Spleen (tissue), 13 donors: ENCODE results near the gene FOXA3. TPM values are rescaled to one million over a fixed set of nuclear protein-coding genes. Genes with fewer than 3 reads are reported as not detected.

ENCODE experiments used
- DNase-seq: peaks from one replicate; pipeline ENCODE4 v3.0.0-alpha.2; 2020
- H3K27ac ChIP-seq, 8 donors: fragments of 200-600 bp; sonication (generic) in 7 of 8; 1 replicate in 4 of 8; 2 replicates in 4 of 8; pipeline versions ENCODE4 v1.5.0 to v1.8.0; 2016 to 2021; ENCODE audit warnings: inconsistent platforms in 4 of 8, mild to moderate bottlenecking in 4 of 8, moderate library complexity in 1 of 8
- H3K27me3 ChIP-seq, 7 donors: fragments of 200-600 bp; sonication (generic) in 6 of 7; replicated peaks in 1 of 7; 1 replicate in 4 of 7; 2 replicates in 3 of 7; pipeline versions ENCODE4 v1.5.0 to v1.8.0; 2016 to 2021; ENCODE audit warnings: inconsistent platforms in 3 of 7, mild to moderate bottlenecking in 1 of 7
- H3K36me3 ChIP-seq, 6 donors: fragments of 200-600 bp; sonication (generic) in 5 of 6; 1 replicate in 4 of 6; 2 replicates in 2 of 6; pipeline versions ENCODE4 v1.5.0 to v1.8.0; 2016 to 2021; ENCODE audit warnings: inconsistent platforms in 2 of 6
- H3K4me1 ChIP-seq, 6 donors: fragments of 200-600 bp; sonication (generic) in 5 of 6; 1 replicate in 3 of 6; 2 replicates in 3 of 6; pipeline versions ENCODE4 v1.5.0 to v1.8.0; 2016 to 2021; ENCODE audit warnings: inconsistent platforms in 3 of 6
- H3K4me3 ChIP-seq, 8 donors: fragments of 200-600 bp; sonication (generic) in 7 of 8; 1 replicate in 4 of 8; 2 replicates in 4 of 8; pipeline versions ENCODE4 v1.5.0 to v1.8.0; 2016 to 2021; ENCODE audit warnings: inconsistent platforms in 4 of 8, mild to moderate bottlenecking in 4 of 8, moderate library complexity in 2 of 8
- H3K9me3 ChIP-seq, 8 donors: fragments of 200-600 bp; sonication (generic) in 7 of 8; 1 replicate in 4 of 8; 2 replicates in 4 of 8; pipeline versions ENCODE4 v1.5.0 to v1.8.0; 2016 to 2021; ENCODE audit warnings: inconsistent platforms in 4 of 8
- CTCF ChIP-seq, 11 experiments: fragments of 200-600 bp in 7 of 11; fragments of 450-650 bp in 4 of 11; sonication (generic) in 4 of 11; IDR thresholded peaks in 8 of 11; conservative IDR thresholded peaks in 3 of 11; 1 replicate in 7 of 11; 2 replicates in 4 of 11; pipeline versions ENCODE4 v1.4.0 to v1.8.0; 2016 to 2021; ENCODE audit warnings: antibody characterized with exemption in 11 of 11, inconsistent platforms in 4 of 11, mild to moderate bottlenecking in 1 of 11
- POLR2A ChIP-seq, 3 donors: fragments of 450-650 bp; IDR thresholded peaks; one replicate each; pipeline ENCODE4 v1.5.1; 2017; ENCODE audit warnings: antibody characterized with exemption in 3 of 3, mild to moderate bottlenecking in 1 of 3
- POLR2AphosphoS5 ChIP-seq, 3 donors: sonication (generic); formaldehyde crosslinking; IDR thresholded peaks; one replicate each; pipeline ENCODE4 v1.5.1; 2017; ENCODE audit warnings: antibody characterized with exemption in 3 of 3
- WGBS, 5 donors: extraction: QIAGEN DNeasy Blood & Tissue Kit in 3 of 5; methylation state at CpG; one replicate each; pipeline versions ENCODE4 v1.1.5 to v1.1.7; 2013 to 2018; 5-methylcytosine and 5-hydroxymethylcytosine counted together
- intact Hi-C: fragments of 100-400 bp; cut with DNase I; formaldehyde crosslinking; loops from one replicate; pipeline ENCODE4 v1.15.0; 2023; ENCODE audit warnings: low total_unique reads
- long read RNA-seq, 2 donors: transcript quantifications; one replicate each; lab custom pipeline, GENCODE V29; 2026
- polyA plus RNA-seq, 3 donors: library from polyadenylated mRNA; stranded (reverse); fragments of 200-250 nt; gene quantifications; one replicate each; pipeline ENCODE4 v1.2.1, GENCODE V29; 2013
- total RNA-seq, 7 donors: library from RNA; depleted of rRNA in 3 of 7; stranded (reverse); fragments of >200 nt in 3 of 7; fragmentation: NEBNext Ultra II Directional in 4 of 7; extraction: Animal tissue kit (Norgen Biotek cat#: 25700) in 4 of 7; gene quantifications; one replicate each; pipeline versions ENCODE4 v1.1.0 to v1.2.1, GENCODE V29; 2016 to 2021
- donor health status: healthy with polysubstance abuse.
- donor health status: DM: no; HTN: no; CAD: no; lungs with moderate emphysema.
- donor health status: DM: no; HTN: no; CAD: no.
- donor health status: Bipolar disorder and iron deficiency.
- donor health status: healthy.
- donor health status: DM: no; HTN: no; CAD: no.
- donor health status: DM: yes; HTN: yes; CAD: no.

Gene FOXA3
- total RNA-seq, result under 1 TPM in 1 of 7 donors, not detected in 6; 0.24 TPM
- under 1 TPM in 2 of 3 donors, not detected in 1; 0.09 to 0.16 TPM for polyA plus RNA-seq
- long read RNA-seq, donor 1, result 0 reads
- long read RNA-seq, donor 2, partial matches to known transcripts, result 0 of 1 reads
- long read RNA-seq, donor 2, other reads (novel, unspliced or antisense), result 0 of 1 reads

DNA sequence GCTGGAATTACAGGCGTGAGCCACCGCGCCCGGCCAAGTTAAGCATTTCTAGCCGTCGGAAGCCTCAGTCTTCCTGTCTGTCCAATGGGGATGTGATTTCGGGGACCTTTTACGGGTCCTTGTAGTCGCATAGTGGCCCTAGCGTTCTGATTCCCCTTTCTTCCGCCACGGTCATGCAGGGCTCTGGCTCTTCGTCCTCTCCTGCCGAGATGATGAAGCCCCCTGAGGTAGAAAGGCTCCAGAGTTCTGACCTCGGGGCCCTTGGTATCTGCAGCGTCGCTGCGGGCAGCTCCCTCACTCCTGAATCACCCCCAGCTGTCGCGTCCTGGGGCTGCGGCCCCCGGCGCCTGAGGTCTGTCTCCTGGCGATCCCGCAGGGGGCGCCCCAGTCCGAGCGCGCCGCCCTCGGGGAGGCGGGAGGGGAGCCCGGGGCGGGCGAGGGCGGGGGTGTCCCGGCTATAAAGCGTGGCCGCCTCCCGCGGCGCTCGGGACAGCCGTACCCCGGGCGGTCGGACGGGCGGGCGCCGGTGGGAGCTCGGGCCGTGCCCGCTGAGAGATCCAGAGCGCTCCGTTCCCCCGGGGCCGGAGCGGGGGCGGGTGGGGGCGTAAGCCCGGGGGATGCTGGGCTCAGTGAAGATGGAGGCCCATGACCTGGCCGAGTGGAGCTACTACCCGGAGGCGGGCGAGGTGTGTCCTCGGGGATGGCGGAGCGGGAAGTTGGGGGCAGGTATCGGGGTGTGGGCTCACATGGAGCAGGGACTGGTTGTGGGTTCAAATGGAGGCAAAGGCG, at the start of gene FOXA3:
TSS of gene FOXA3 (plus strand) at position 487 of the 789 bp plus-strand sequence. CDS start at position 618, 131 bp downstream.
- peak in 2 of 3 donors; percentile 26 to 34 for TF ChIP-seq POLR2AphosphoS5 (IDR thresholded peaks at IDR 0.05)
- TF ChIP-seq CTCF (IDR thresholded peaks at IDR 0.05 in 8 of 11, conservative IDR thresholded peaks at IDR 0.05 in 3 of 11), result peak in 10 of 11 experiments; percentile 49 to 85 (median 70)
- no peak for TF ChIP-seq POLR2A (IDR thresholded peaks at IDR 0.05)
- peaks cover 0 to 28% (median 14%) of the 10 kb centered on the region in 7 donors for H3K27me3 ChIP-seq
- no peaks in the 10 kb centered on the region for H3K9me3 ChIP-seq
- peaks cover 0 to 25% (median 10%) of the 10 kb centered on the region in 6 donors for H3K36me3 ChIP-seq
- peak; percentile 90 for DNase-seq
- peak within 1 kb of the TSS in 4 of 8 donors; percentile 93 to 96 (median 94) for H3K27ac ChIP-seq
- H3K4me3 ChIP-seq, result peak within 1 kb of the TSS; percentile 86 to 99 (median 92)
- H3K4me1 ChIP-seq, result peaks cover 25 to 49% (median 39%) of the 10 kb centered on the region in 6 donors
- 2 to 4% (median 3%) methylated on average over 37 to 71 of the region's 71 CpGs for WGBS, 5 donors
- intact Hi-C loops, result no loop called here

- H3K4me3 ChIP-seq, result peak within 1 kb of the TSS in 7 of 8 donors; percentile 8 to 62 (median 27)
- intact Hi-C loops, result no loop called here
- no peak for DNase-seq
- 22 to 33% (median 27%) methylated on average over 35 to 40 of the region's 40 CpGs for WGBS, 5 donors
- H3K27ac ChIP-seq, result no peak within 1 kb of the TSS
- peaks cover 0 to 48% (median 8%) of the 10 kb centered on the region in 6 donors for H3K36me3 ChIP-seq
- peaks cover 0 to 38% (median 23%) of the 10 kb centered on the region in 6 donors for H3K4me1 ChIP-seq
- no peaks in the 10 kb centered on the region for H3K9me3 ChIP-seq
- peak in 1 of 3 donors; percentile 37 for TF ChIP-seq POLR2AphosphoS5 (IDR thresholded peaks at IDR 0.05)
- no peak for TF ChIP-seq CTCF (IDR thresholded peaks at IDR 0.05 in 8 of 11, conservative IDR thresholded peaks at IDR 0.05 in 3 of 11)
- peaks cover 0 to 46% (median 3%) of the 10 kb centered on the region in 7 donors for H3K27me3 ChIP-seq
Observed at GRCh38 chr19:45814851-45815480, 49.2 kb upstream of the FOXA3 start, which contains the start of gene RSPH6A. Gene RSPH6A (minus strand): TSS chr19:45815308. CDS start chr19:45815176, 132 bp downstream.

DNA sequence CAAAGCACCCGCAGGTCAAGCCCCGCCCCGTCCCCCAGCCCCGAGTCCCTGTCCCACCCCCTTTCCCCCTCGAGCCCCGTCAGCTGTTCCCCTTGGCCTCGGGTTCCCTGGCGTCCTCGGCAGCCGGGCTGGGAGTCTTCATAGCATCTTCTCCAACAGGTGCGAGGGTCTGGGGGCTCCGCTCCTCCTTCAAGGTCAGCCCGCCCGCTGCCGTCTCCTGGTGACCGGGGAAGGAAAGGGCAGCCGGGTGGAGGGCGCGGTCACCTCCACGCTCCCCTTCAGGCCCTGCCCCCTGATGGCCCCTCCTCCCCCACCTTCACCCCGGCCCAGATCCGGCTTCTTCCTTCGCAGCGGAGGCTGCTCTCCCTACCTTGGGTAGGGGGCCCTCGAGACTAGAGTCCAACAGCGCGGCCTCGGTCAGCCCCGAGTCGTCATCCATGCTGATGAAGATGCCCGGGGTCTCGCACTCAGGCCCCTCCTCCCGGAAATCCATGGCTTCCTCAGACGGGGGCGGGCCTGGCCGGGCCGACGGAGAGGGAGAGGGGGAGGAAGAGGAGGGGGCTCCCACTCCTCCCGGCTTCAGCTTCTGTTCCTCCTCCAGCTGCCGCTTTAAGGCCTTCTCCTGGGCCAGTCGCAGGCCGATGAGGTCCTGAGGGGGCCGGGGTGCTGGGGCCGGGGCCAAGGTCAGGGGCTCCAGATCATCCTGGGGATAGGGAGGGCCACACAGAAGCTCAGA, 48.5 kb upstream of the FOXA3 start:
- Histone ChIP-seq H3K27me3 (peaks cover 0 to 42% (median 3%) of the 10 kb centered on the region in 7 donors), H3K36me3 (peaks cover 0 to 55% (median 13%) of the 10 kb centered on the region in 6 donors), H3K27ac (no peak overlapping the region), H3K4me3 (peak overlapping the region in 7 of 8 donors; percentile 8 to 62 (median 27)), H3K9me3 (no peaks in the 10 kb centered on the region), H3K4me1 (peaks cover 0 to 34% (median 23%) of the 10 kb centered on the region in 6 donors)
- no peak for DNase-seq
- TF ChIP-seq POLR2A (IDR thresholded peaks at IDR 0.05) (no peak), POLR2AphosphoS5 (IDR thresholded peaks at IDR 0.05) (peak in 2 of 3 donors; percentile 38 to 63), CTCF (IDR thresholded peaks at IDR 0.05 in 8 of 11, conservative IDR thresholded peaks at IDR 0.05 in 3 of 11) (no peak)
- intact Hi-C loops, result no loop called here
- 4 to 13% (median 8%) methylated on average over 32 to 44 of the region's 44 CpGs for whole genome bisulfite sequencing, 5 donors
